WERI-Rb-1 (cell line): ENCODE results near the gene SAFB2.

ENCODE experiments used
- DNase-seq: peaks from one replicate; pipeline ENCODE4 v3.0.0-alpha.2; 2020
- H3K27ac ChIP-seq: fragments of 250-450 bp; sonication (Bioruptor Pico); 2 replicates; pipeline ENCODE4 v1.5.1; 2020; ENCODE audit warnings: mild to moderate bottlenecking, moderate library complexity
- H3K27me3 ChIP-seq: fragments of 250-450 bp; sonication (Bioruptor Pico); 2 replicates; pipeline ENCODE4 v1.5.1; 2021; ENCODE audit warnings: mild to moderate bottlenecking, low read depth, moderate library complexity; ENCODE audit not compliant: insufficient read depth, severe bottlenecking
- H3K36me3 ChIP-seq: fragments of 250-450 bp; sonication (Bioruptor Pico); 2 replicates; pipeline ENCODE4 v1.5.1; 2020; ENCODE audit warnings: mild to moderate bottlenecking, moderate library complexity
- H3K4me3 ChIP-seq: 2 replicates; pipeline ENCODE4 v1.5.1; 2011; ENCODE audit warnings: low read depth, mild to moderate bottlenecking, control low read depth, low read length
- H3K9me3 ChIP-seq: fragments of 250-450 bp; sonication (Bioruptor Pico); 2 replicates; pipeline ENCODE4 v1.5.1; 2021; ENCODE audit warnings: mild to moderate bottlenecking, moderate library complexity; ENCODE audit not compliant: severe bottlenecking
- TF ChIP-seq, protein P1 (sequence below): IDR thresholded peaks from 2 replicates; pipeline ENCODE4 v1.5.1; 2011; ENCODE audit warnings: low read depth, mild to moderate bottlenecking, control low read depth, inconsistent platforms, low read length

SAFB2 gene

DNA sequence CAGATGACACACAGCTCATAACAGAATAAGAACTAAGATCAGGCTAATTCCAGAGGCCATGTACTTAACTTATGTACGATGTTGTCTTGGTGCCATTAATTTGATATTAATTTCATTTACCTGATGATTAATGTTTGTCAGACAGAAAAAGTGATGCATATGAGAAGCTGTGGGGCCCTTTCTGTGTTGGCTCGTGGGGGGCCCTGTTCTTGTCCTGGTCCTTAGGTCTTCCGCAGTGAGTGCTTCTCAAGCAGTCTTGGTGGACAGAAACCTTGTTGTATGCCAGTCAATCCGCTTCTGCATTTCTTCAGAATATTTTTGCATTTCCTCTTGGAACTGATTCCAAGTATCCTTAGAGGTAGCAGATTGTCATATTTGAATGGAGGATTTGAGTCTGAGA is 20.5 kb upstream of the SAFB2 start:
- Histone ChIP-seq H3K27me3 (no peaks in the 10 kb centered on the region), H3K4me3 (no peak overlapping the region), H3K9me3 (no peaks in the 10 kb centered on the region), H3K36me3 (peaks cover 82% of the 10 kb centered on the region), H3K27ac (no peak overlapping the region)
- no peak for DNase-seq
- TF ChIP-seq, protein P1, sequence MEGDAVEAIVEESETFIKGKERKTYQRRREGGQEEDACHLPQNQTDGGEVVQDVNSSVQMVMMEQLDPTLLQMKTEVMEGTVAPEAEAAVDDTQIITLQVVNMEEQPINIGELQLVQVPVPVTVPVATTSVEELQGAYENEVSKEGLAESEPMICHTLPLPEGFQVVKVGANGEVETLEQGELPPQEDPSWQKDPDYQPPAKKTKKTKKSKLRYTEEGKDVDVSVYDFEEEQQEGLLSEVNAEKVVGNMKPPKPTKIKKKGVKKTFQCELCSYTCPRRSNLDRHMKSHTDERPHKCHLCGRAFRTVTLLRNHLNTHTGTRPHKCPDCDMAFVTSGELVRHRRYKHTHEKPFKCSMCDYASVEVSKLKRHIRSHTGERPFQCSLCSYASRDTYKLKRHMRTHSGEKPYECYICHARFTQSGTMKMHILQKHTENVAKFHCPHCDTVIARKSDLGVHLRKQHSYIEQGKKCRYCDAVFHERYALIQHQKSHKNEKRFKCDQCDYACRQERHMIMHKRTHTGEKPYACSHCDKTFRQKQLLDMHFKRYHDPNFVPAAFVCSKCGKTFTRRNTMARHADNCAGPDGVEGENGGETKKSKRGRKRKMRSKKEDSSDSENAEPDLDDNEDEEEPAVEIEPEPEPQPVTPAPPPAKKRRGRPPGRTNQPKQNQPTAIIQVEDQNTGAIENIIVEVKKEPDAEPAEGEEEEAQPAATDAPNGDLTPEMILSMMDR, result no peak

DNA sequence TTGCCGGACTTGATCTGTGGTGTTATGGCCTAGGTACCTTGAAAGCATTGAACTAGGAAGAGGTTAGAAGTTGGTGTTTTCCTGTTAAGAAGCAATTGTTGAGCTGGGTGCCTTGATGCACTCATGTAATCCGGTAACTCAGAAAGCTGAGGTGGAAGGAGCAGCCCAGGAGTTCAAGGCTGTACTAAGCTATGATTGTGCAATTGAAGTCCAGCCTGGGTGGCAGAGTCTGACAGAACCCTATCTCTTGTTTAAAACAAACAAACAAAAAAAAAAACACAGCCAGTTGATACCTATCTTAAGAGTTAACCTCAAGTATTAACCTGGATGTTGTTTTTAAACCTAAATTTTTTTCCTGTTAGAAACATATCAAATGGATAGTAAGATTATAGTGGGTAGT is 19.6 kb upstream of the SAFB2 start:
- Histone ChIP-seq H3K27me3 (no peaks in the 10 kb centered on the region), H3K9me3 (no peaks in the 10 kb centered on the region), H3K4me3 (no peak overlapping the region), H3K27ac (no peak overlapping the region), H3K36me3 (peaks cover 82% of the 10 kb centered on the region)
- TF ChIP-seq, protein P1, result no peak
- no peak for DNase-seq

DNA sequence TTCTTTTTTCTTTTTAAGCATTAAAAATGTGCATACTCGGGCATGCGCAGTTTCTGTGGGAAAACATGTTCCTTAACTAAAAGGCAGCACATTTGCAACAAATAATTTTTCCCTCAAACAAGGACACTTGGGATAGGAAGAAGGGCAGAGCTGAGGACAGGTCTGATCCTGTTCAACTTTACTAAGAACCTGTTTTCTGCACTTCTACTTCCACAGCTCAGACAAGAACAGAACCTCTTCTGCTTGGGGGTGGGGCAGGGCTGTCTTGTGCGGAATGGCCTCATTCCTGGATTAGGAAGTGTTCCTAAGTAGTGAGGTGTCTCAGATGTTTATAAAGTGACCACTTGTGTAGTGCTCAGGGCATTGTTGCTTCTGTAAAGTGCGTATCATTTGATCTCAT is 18.6 kb upstream of the SAFB2 start:
- TF ChIP-seq, protein P1, result no peak
- H3K36me3 ChIP-seq, result peaks cover 79% of the 10 kb centered on the region

DNA sequence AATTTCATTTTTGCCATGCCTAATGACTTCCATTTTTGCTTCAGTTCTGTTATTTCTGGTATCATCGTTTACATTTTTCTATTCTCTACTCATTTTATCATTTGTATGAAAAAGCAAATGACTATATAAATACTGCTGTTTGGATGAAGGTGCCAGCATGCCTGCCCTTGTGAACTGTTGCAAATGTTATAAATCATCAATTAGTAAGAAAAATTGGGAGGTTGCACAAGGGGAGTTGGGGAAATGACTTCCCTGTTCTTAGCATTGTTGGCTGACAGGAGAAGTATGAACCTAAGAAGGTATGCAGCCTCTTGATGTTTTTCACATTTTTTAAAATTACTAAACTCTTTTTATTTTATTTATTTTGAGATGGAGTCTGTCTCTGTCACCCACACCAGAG is 15.4 kb upstream of the SAFB2 start:
- DNase-seq, result no peak
- no peaks in the 10 kb centered on the region for H3K27me3 ChIP-seq
- peaks cover 74% of the 10 kb centered on the region for H3K36me3 ChIP-seq
- TF ChIP-seq, protein P1, result no peak
- H3K27ac ChIP-seq, result no peak overlapping the region
- H3K9me3 ChIP-seq, result no peaks in the 10 kb centered on the region
- H3K4me3 ChIP-seq, result no peak overlapping the region

More for the DNA sequence above, 18.6 kb upstream of the SAFB2 start:
- no peak for DNase-seq
- Histone ChIP-seq H3K27ac (no peak overlapping the region), H3K27me3 (no peaks in the 10 kb centered on the region), H3K9me3 (no peaks in the 10 kb centered on the region), H3K4me3 (no peak overlapping the region)

DNA sequence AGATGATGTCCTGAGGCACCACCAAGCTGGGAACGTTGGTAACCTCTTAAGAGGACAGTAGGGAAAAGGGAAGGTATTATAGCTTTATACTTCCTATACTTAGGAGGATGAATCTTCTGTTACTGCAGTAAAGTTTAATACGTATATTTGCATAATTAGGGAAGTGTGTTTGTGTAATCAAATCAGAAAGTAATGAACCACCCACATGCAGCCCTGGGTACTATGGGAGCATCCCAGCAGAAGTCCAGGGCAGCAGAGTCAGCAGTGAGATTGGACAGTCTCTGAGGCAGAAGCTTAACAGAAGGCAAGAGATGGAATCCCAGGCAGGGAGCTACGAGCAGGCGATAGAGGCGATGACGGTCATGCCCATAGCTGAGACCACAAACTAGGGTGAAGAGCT is 12.9 kb upstream of the SAFB2 start:
- TF ChIP-seq, protein P1, result no peak
- Histone ChIP-seq H3K9me3 (no peaks in the 10 kb centered on the region), H3K27me3 (no peaks in the 10 kb centered on the region), H3K27ac (no peak overlapping the region), H3K4me3 (no peak overlapping the region), H3K36me3 (peaks cover 76% of the 10 kb centered on the region)
- DNase-seq, result no peak

DNA sequence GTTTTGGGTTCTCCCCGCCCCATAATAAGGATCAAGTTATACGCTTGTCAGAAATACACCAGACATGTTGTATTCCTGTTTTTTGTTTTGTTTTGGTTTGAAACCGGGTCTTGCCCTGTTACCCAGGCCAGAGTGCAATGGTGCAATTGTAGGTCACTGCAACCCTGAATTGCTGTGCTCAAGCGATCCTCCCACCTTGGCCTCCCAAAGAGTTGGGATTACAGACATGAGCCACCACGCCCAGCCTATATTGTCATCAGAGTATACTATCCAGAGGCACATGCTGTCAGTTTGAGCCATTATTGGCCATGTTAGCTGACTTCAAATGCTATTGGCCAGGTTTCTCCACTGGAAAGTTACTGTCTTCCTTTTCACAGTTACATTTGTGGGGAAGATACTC is 10.1 kb upstream of the SAFB2 start:
- H3K9me3 ChIP-seq, result no peaks in the 10 kb centered on the region
- no peak for DNase-seq
- TF ChIP-seq, protein P1, result no peak
- H3K27ac ChIP-seq, result no peak overlapping the region
- no peak overlapping the region for H3K4me3 ChIP-seq
- H3K36me3 ChIP-seq, result peaks cover 90% of the 10 kb centered on the region
- H3K27me3 ChIP-seq, result no peaks in the 10 kb centered on the region
